ENCODE results near the gene SUSD4.

Gene SUSD4

DNA sequence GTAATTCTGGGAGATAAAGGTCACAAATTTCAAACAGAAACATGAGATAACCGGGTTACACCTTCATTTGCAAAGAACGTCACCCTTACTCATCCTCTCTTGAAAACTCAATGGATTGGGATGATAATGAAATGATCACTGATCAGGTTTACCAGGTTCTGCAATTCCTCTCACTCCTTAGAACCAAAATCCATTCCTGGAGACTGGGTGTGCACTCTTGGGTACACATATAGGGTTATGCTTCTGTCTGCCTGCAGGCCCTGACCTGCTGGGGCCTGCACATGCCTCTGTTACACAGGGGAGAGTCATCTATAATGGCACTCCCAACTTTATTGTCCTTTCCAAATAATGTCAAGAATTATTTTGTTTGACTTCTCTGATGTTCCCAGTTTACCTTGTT is 8.3 kb downstream of the SUSD4 start:
- no peak for DNase-seq

DNA sequence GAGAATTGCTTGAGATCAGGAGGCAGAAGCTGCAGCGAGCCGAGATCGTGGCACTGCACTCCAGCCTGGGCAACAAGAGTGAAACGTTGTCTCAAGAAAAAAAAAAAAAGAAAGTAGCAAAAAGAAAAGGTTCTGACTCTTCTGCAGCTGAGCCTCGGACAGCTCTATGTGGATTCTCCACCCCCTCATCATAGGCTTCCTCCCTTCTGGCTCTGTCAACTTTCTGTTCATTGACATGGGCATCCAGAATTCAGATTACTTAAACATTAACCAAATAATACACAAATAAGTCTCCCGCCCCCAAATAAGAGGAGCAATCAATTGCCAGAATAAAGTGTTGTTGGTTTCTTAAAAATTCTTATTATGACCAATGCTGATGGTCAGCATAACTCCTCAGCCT is 10.0 kb downstream of the SUSD4 start:
- DNase-seq, result no peak

- DNase-seq, result no peak
Measured at GRCh38 chr1:223352944-223353343, 11.0 kb downstream of the SUSD4 start.

- no peak for DNase-seq
Measured at GRCh38 chr1:223350361-223350908, 13.5 kb downstream of the SUSD4 start.

- DNase-seq, result no peak
Measured at GRCh38 chr1:223349241-223349640, 14.7 kb downstream of the SUSD4 start.

GRCh38 chr1:223348439-223348838 is 15.5 kb downstream of the SUSD4 start:
- no peak for DNase-seq

- no peak for DNase-seq
Measured at GRCh38 chr1:223347583-223347982, 16.4 kb downstream of the SUSD4 start.

- DNase-seq, result no peak
Measured at GRCh38 chr1:223346311-223346710, 17.7 kb downstream of the SUSD4 start.

DNA sequence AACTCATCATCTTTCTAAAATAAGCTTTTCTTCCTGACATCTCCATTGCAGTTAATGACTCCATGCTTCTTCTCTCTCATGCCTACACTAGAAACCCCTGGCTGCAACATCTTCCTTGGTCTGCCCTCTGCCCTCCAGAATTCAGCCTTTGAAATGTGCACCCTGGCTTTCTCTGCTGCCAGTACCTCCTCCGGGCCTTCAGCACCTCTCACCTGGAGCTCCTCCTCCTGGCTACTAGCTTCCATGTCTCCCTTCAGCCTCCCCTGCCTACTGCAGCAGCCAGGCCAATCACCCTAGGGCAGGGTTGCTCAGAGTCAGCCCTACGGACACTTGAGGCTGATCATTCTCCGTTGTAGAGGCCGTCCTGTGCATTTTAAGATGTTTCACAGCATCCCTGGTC is 18.3 kb downstream of the SUSD4 start:
- no peak for DNase-seq

GRCh38 chr1:223344491-223344890 is 19.5 kb downstream of the SUSD4 start:
- peak; percentile 25 for DNase-seq

DNA sequence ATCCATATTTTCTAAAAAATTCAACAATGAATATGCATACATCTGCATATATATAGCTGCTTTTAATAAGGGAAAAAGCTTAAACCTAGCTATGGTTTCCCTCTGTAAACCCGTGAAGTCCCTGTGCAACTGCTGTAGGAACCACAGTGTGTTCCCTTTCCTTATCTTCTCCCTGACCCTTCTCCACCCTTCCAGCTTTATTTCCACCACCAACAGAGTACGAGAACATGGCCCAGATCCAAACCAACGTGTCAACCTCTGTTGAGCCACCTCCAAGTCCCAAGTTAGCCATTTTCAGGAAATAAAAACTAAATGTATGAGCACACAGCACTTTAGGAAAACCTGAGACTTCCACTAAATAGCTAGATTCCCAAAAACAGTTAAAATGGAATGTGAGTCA is 20.3 kb downstream of the SUSD4 start:
- no peak for DNase-seq

GRCh38 chr1:223341121-223341520 is 22.9 kb downstream of the SUSD4 start:
- peak; percentile 34 for DNase-seq

DNA sequence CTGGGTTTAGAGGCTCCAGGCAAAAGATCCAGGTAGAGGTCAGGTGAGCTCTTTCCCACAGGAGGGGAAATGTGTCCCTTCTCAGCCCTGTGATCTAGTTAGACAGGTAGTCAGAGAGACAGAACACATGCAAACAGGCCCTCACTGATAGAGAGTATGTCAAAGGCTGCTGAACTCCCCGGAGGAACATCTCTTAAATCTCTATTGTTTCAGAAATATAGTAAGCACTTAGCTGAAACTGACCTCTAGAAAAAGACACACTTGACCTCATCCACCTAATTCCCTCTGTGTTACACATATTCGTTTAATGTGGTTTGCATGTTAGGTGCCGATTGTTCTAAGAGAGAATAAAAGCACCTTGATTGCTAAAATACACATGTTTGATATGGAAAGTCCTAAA is 23.3 kb downstream of the SUSD4 start:
- no peak for DNase-seq

DNA sequence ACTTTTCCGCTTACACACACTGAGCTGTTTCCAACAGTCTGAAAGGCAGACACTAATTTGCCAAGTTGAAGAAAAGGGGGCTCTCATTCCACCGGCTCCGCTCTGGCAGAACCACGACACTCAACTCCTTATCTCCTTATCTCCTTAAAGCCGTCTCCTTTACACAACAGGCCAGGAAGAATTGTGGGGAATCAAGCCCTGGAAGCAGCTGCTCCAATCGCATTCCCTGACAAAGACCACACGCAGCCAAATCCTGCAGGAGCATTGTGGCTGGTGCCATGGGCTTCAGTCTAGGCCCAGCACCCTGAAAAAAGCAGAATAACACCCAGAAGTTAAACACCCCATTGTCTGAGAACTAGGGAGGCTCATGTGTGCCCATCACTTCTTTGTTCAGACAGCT is 24.1 kb downstream of the SUSD4 start:
- no peak for DNase-seq

- DNase-seq, result no peak
Measured at GRCh38 chr1:223338811-223339746, 24.9 kb downstream of the SUSD4 start.

DNA sequence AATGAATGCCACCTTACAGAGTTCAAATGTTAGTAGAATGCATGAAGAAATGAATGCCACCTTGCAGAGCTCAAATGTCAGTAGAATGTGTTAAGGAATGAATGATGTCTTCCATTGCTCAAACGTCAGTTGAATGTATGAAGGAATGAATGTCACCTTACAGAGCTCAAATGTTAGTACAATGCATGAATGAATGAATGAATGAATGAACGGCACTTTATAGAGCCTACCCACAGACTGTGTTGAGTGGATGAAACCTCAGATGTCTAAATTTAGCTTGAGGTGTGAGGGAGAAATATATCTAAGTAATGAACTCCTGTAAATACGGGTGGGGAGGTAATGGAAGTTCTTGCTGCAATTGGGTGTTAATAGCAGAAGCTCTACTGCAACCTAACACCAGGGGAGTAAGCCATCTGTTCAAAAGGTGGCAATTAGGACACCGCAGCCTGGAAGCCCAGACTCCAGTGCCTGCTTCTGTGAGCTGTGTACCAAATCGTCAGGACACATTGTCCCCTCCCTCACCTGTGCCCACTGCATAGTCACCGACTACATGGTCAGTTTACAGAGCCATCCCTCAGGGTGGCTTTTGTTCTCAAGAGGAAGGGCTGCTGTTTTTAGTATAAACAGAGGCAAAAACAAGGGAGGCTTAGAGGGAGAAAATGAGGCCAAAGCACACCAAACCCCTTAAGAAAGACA is 26.7 kb downstream of the SUSD4 start:
- no peak for DNase-seq

- DNase-seq, result no peak
Measured at GRCh38 chr1:223334156-223334555, 29.8 kb downstream of the SUSD4 start.

- no peak for DNase-seq
Measured at GRCh38 chr1:223332997-223333396, 31.0 kb downstream of the SUSD4 start.

GRCh38 chr1:223331929-223332328 is 32.0 kb downstream of the SUSD4 start:
- DNase-seq, result no peak

- DNase-seq, result no peak
Measured at GRCh38 chr1:223331301-223331700, 32.7 kb downstream of the SUSD4 start.

GRCh38 chr1:223330466-223330865 is 33.5 kb downstream of the SUSD4 start:
- no peak for DNase-seq

GRCh38 chr1:223329664-223330415 is 34.1 kb downstream of the SUSD4 start:
- DNase-seq, result no peak

GRCh38 chr1:223329252-223329651 is 34.7 kb downstream of the SUSD4 start:
- no peak for DNase-seq

Data from hematopoietic multipotent progenitor cell treated with erythropoietin and hydrocortisone succinate and interleukin-3 and kit ligand, for 4 days (in vitro differentiated cells).